ENCODE measurements around the gene GPN2.

GPN2 gene

DNA sequence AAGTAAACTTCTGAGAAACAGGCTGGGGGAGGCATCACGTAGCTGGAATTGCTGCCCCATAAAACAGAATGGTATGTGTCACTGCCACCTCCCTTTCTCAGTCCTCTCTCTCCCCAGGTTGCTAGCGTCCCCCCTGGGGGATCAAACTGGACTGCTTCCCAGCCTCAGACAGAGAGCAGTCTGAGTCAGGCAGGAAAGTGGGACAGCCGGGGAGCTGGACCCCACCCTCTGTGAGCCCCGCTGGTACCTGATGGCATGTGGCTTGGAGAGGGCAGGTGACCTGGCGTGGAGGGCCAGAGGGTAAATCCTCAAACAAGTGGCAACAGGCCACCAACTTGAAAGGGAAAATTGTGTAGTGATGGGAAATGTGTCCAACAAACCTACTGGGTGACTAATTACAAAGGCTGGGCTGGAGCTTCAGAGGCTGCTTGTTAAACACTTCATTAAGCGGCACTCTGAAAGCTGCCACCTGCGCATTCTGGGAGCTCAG is 28.1 kb downstream of the GPN2 start:
- no peak for ATAC-seq
- TF ChIP-seq BACH2 (CRISPR knock-in tag; IDR thresholded peaks at IDR 0.05; ENCODE audit: borderline replicate concordance): no peak
- no peak for TF ChIP-seq ISL1 (CRISPR knock-in tag; IDR thresholded peaks at IDR 0.05)
- TF ChIP-seq ZNF8 (CRISPR knock-in tag; IDR thresholded peaks at IDR 0.05): no peak
- no peak for TF ChIP-seq OSR1 (CRISPR knock-in tag; IDR thresholded peaks at IDR 0.05)
- TF ChIP-seq ZNF565 (CRISPR knock-in tag; conservative IDR thresholded peaks at IDR 0.05; ENCODE audit: low read depth): no peak
- no peak for TF ChIP-seq TCF4 (CRISPR knock-in tag; IDR thresholded peaks at IDR 0.05; ENCODE audit: borderline replicate concordance)
- TF ChIP-seq ARNTL (CRISPR knock-in tag; IDR thresholded peaks at IDR 0.05; ENCODE audit: borderline replicate concordance, low read depth): no peak
- TF ChIP-seq, protein P1, sequence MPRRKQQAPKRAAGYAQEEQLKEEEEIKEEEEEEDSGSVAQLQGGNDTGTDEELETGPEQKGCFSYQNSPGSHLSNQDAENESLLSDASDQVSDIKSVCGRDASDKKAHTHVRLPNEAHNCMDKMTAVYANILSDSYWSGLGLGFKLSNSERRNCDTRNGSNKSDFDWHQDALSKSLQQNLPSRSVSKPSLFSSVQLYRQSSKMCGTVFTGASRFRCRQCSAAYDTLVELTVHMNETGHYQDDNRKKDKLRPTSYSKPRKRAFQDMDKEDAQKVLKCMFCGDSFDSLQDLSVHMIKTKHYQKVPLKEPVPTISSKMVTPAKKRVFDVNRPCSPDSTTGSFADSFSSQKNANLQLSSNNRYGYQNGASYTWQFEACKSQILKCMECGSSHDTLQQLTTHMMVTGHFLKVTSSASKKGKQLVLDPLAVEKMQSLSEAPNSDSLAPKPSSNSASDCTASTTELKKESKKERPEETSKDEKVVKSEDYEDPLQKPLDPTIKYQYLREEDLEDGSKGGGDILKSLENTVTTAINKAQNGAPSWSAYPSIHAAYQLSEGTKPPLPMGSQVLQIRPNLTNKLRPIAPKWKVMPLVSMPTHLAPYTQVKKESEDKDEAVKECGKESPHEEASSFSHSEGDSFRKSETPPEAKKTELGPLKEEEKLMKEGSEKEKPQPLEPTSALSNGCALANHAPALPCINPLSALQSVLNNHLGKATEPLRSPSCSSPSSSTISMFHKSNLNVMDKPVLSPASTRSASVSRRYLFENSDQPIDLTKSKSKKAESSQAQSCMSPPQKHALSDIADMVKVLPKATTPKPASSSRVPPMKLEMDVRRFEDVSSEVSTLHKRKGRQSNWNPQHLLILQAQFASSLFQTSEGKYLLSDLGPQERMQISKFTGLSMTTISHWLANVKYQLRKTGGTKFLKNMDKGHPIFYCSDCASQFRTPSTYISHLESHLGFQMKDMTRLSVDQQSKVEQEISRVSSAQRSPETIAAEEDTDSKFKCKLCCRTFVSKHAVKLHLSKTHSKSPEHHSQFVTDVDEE (CRISPR knock-in tag; IDR thresholded peaks at IDR 0.05): no peak
- TF ChIP-seq, protein P2, sequence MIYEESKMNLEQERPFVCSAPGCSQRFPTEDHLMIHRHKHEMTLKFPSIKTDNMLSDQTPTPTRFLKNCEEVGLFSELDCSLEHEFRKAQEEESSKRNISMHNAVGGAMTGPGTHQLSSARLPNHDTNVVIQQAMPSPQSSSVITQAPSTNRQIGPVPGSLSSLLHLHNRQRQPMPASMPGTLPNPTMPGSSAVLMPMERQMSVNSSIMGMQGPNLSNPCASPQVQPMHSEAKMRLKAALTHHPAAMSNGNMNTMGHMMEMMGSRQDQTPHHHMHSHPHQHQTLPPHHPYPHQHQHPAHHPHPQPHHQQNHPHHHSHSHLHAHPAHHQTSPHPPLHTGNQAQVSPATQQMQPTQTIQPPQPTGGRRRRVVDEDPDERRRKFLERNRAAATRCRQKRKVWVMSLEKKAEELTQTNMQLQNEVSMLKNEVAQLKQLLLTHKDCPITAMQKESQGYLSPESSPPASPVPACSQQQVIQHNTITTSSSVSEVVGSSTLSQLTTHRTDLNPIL (CRISPR knock-in tag; IDR thresholded peaks at IDR 0.05; ENCODE audit: low read depth): no peak
- TF ChIP-seq POU6F1 (CRISPR knock-in tag; IDR thresholded peaks at IDR 0.05; ENCODE audit: borderline replicate concordance, low read depth): no peak
- no peak for TF ChIP-seq ZC3H10 (CRISPR knock-in tag; IDR thresholded peaks at IDR 0.05)
- no peak for TF ChIP-seq ESRRG (CRISPR knock-in tag; IDR thresholded peaks at IDR 0.05)
- no peak for TF ChIP-seq GLIS3 (CRISPR knock-in tag; IDR thresholded peaks at IDR 0.05)
- TF ChIP-seq PPARA (CRISPR knock-in tag; IDR thresholded peaks at IDR 0.05; ENCODE audit: borderline replicate concordance): no peak
- TF ChIP-seq RARB (CRISPR knock-in tag; IDR thresholded peaks at IDR 0.05): no peak
- no peak for TF ChIP-seq ZFP3 (CRISPR knock-in tag; IDR thresholded peaks at IDR 0.05)
- TF ChIP-seq, protein P3, sequence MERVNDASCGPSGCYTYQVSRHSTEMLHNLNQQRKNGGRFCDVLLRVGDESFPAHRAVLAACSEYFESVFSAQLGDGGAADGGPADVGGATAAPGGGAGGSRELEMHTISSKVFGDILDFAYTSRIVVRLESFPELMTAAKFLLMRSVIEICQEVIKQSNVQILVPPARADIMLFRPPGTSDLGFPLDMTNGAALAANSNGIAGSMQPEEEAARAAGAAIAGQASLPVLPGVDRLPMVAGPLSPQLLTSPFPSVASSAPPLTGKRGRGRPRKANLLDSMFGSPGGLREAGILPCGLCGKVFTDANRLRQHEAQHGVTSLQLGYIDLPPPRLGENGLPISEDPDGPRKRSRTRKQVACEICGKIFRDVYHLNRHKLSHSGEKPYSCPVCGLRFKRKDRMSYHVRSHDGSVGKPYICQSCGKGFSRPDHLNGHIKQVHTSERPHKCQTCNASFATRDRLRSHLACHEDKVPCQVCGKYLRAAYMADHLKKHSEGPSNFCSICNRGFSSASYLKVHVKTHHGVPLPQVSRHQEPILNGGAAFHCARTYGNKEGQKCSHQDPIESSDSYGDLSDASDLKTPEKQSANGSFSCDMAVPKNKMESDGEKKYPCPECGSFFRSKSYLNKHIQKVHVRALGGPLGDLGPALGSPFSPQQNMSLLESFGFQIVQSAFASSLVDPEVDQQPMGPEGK (CRISPR knock-in tag; IDR thresholded peaks at IDR 0.05; ENCODE audit: borderline replicate concordance): no peak

DNA sequence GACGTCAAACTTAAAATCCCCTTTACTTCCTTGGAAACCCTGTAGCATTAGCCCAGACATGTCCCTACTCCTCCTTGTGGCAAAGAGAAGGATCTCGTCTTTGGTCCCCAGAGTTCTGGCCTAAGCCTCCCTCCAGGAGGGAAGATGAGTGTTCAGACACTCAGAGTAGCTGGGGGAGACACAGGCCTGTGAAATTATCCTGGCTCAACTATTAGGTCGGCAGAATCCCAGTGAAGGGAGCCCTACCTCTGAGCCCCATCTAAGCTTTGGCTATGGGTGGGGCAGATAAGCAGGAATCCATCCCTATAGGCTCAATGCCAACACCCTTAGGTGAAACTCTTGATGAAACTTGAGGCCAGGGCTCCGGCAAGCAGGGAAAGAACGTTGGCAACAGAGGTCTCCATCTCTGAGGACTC is 28.8 kb downstream of the GPN2 start:
- no peak for ATAC-seq
- TF ChIP-seq ISL1 (CRISPR knock-in tag; IDR thresholded peaks at IDR 0.05) (no peak), ZFP3 (CRISPR knock-in tag; IDR thresholded peaks at IDR 0.05) (peak; percentile 69), RARB (CRISPR knock-in tag; IDR thresholded peaks at IDR 0.05) (no peak), CSRNP3 (CRISPR knock-in tag; IDR thresholded peaks at IDR 0.05) (no peak), OSR1 (CRISPR knock-in tag; IDR thresholded peaks at IDR 0.05) (no peak), POU6F1 (CRISPR knock-in tag; IDR thresholded peaks at IDR 0.05; ENCODE audit: borderline replicate concordance, low read depth) (no peak)
- TF ChIP-seq, protein P3 (CRISPR knock-in tag; IDR thresholded peaks at IDR 0.05; ENCODE audit: borderline replicate concordance): no peak

Data from SK-N-SH treated with all-trans-retinoic acid at 6 μM for 48 hours (cell line).